Trophoblast cell (in vitro differentiated cells and primary cell): Measurements from ENCODE around the gene CBX4.

Experiments used
- DNase-seq, 2 donors: peaks; one replicate each; pipeline ENCODE4 v3.0.0-alpha.2; 2016
- H2AFZ ChIP-seq: 2 replicates; pipeline ENCODE4 v1.6.1; 2013; ENCODE audit warnings: low read length, moderate library complexity, mild to moderate bottlenecking; ENCODE audit not compliant: insufficient read depth, poor library complexity
- H2AK5ac ChIP-seq: 2 replicates; pipeline ENCODE4 v1.6.1; 2013; ENCODE audit warnings: mild to moderate bottlenecking, low read length
- H2BK120ac ChIP-seq: 2 replicates; pipeline ENCODE4 v1.6.1; 2013; ENCODE audit warnings: low read length, mild to moderate bottlenecking, moderate library complexity; ENCODE audit not compliant: insufficient read depth, poor library complexity
- H2BK12ac ChIP-seq: 2 replicates; pipeline ENCODE4 v1.6.1; 2013; ENCODE audit warnings: mild to moderate bottlenecking, low read length, moderate library complexity
- H2BK5ac ChIP-seq: 2 replicates; pipeline ENCODE4 v1.6.1; 2013; ENCODE audit warnings: low read length, low read depth, moderate library complexity, mild to moderate bottlenecking; ENCODE audit not compliant: poor library complexity
- H3K14ac ChIP-seq: 2 replicates; pipeline ENCODE4 v1.6.1; 2013; ENCODE audit warnings: mild to moderate bottlenecking, low read length
- H3K18ac ChIP-seq: 2 replicates; pipeline ENCODE4 v1.6.1; 2013; ENCODE audit warnings: mild to moderate bottlenecking, low read length
- H3K23ac ChIP-seq: 2 replicates; pipeline ENCODE4 v1.6.1; 2013; ENCODE audit warnings: low read length
- H3K27ac ChIP-seq: 2 replicates; pipeline ENCODE4 v1.5.1; 2013; ENCODE audit warnings: low read depth, mild to moderate bottlenecking, inconsistent platforms, low read length, moderate library complexity
- H3K27me3 ChIP-seq: 2 replicates; pipeline ENCODE4 v1.6.1; 2013; ENCODE audit warnings: inconsistent platforms, mild to moderate bottlenecking, low read length, moderate library complexity; ENCODE audit not compliant: insufficient read depth
- H3K36me3 ChIP-seq, 2 experiments: 1 replicate in 1 of 2; 2 replicates in 1 of 2; pipeline ENCODE4 v1.6.1; 2013; ENCODE audit warnings: low read length in 2 of 2, mild to moderate bottlenecking in 2 of 2, moderate library complexity in 1 of 2; ENCODE audit not compliant: insufficient read depth in 2 of 2, control insufficient read depth in 1 of 2
- H3K4ac ChIP-seq: 2 replicates; pipeline ENCODE4 v1.6.1; 2013; ENCODE audit warnings: low read depth, mild to moderate bottlenecking, low read length, moderate library complexity
- H3K4me1 ChIP-seq, 2 experiments: 1 replicate in 1 of 2; 2 replicates in 1 of 2; pipeline ENCODE4 v1.6.1; 2013; ENCODE audit warnings: low read length in 2 of 2, mild to moderate bottlenecking in 2 of 2, moderate library complexity in 1 of 2; ENCODE audit not compliant: insufficient read depth in 2 of 2, control insufficient read depth in 1 of 2
- H3K4me2 ChIP-seq: 2 replicates; pipeline ENCODE4 v1.6.1; 2013; ENCODE audit warnings: inconsistent platforms, mild to moderate bottlenecking, low read length, moderate library complexity
- H3K4me3 ChIP-seq: 2 replicates; pipeline ENCODE4 v1.5.1; 2013; ENCODE audit warnings: mild to moderate bottlenecking, low read depth, low read length, inconsistent platforms
- H3K79me1 ChIP-seq: one replicate; pipeline ENCODE4 v1.6.1; 2013; ENCODE audit warnings: low read length
- H3K79me2 ChIP-seq: 2 replicates; pipeline ENCODE4 v1.6.1; 2013; ENCODE audit warnings: low read length, mild to moderate bottlenecking; ENCODE audit not compliant: control insufficient read depth, insufficient read depth, poor library complexity
- H3K9ac ChIP-seq: 2 replicates; pipeline ENCODE4 v1.6.1; 2013; ENCODE audit warnings: mild to moderate bottlenecking, low read length
- H3K9me3 ChIP-seq: 2 replicates; pipeline ENCODE4 v1.6.1; 2013; ENCODE audit warnings: low read depth, mild to moderate bottlenecking, control low read depth, inconsistent platforms, low read length; ENCODE audit not compliant: insufficient read depth
- H4K12ac ChIP-seq: 2 replicates; pipeline ENCODE4 v1.6.1; 2013; ENCODE audit warnings: low read depth, mild to moderate bottlenecking, low read length, moderate library complexity
- H4K8ac ChIP-seq: 2 replicates; pipeline ENCODE4 v1.6.1; 2013; ENCODE audit warnings: low read depth, mild to moderate bottlenecking, low read length, moderate library complexity
- H4K91ac ChIP-seq: one replicate; pipeline ENCODE4 v1.6.1; 2013; ENCODE audit warnings: low read depth, mild to moderate bottlenecking, low read length, moderate library complexity
- WGBS: extraction: QIAGEN DNeasy Blood & Tissue Kit; methylation state at CpG from one replicate; pipeline ENCODE4 v1.1.7; 2013; ENCODE audit warnings: missing lambda C conversion rate; ENCODE audit not compliant: insufficient read length, insufficient coverage; ENCODE audit errors: extremely low coverage; 5-methylcytosine and 5-hydroxymethylcytosine counted together

The CBX4 gene

GRCh38 chr17:79843816-79844800, 4.9 kb upstream of the CBX4 start:
- Histone ChIP-seq H2BK120ac (peak overlapping the region; percentile 48), H3K18ac (peak overlapping the region; percentile 32), H3K9me3 (peaks cover 16% of the 10 kb centered on the region), H4K12ac (peak overlapping the region; percentile 89), H2BK12ac (peak overlapping the region; percentile 38), H3K79me2 (peaks cover 4% of the 10 kb centered on the region), H3K27me3 (peaks cover 59% of the 10 kb centered on the region), H3K27ac (no peak overlapping the region), H2AK5ac (no peak overlapping the region), H2BK5ac (no peak overlapping the region), H3K4me2 (peak overlapping the region; percentile 90), H3K36me3 (no peaks in the 10 kb centered on the region), H3K4me1 (peaks cover 23 to 26% of the 10 kb centered on the region in 2 experiments), H3K4ac (peak overlapping the region; percentile 16), H3K14ac (peak overlapping the region; percentile 53), H4K91ac (peak overlapping the region; percentile 50), H4K8ac (peak overlapping the region; percentile 74), H3K23ac (no peak overlapping the region), H2AFZ (peak overlapping the region; percentile 87), H3K4me3 (peak overlapping the region; percentile 65), H3K9ac (peak overlapping the region; percentile 59), H3K79me1 (peaks cover 5% of the 10 kb centered on the region)
- no CpG with 5 or more reads among the region's 89 CpGs for WGBS
- peak in 1 of 2 donors; percentile 59 for DNase-seq

- no peaks in the 10 kb centered on the region for H3K36me3 ChIP-seq
- peaks cover 5% of the 10 kb centered on the region for H3K79me1 ChIP-seq
- H3K14ac ChIP-seq = no peak overlapping the region
- no peak overlapping the region for H2AK5ac ChIP-seq
- DNase-seq = no peak
- peak overlapping the region; percentile 74 for H4K8ac ChIP-seq
- H3K9me3 ChIP-seq = peaks cover 11% of the 10 kb centered on the region
- H3K79me2 ChIP-seq = peaks cover 4% of the 10 kb centered on the region
- H4K91ac ChIP-seq = no peak overlapping the region
- no peak overlapping the region for H3K18ac ChIP-seq
- no peak overlapping the region for H3K9ac ChIP-seq
- H2BK12ac ChIP-seq = peak overlapping the region; percentile 38
- peaks cover 23 to 26% of the 10 kb centered on the region in 2 experiments for H3K4me1 ChIP-seq
- no peak overlapping the region for H3K4ac ChIP-seq
- no peak overlapping the region for H4K12ac ChIP-seq
- peak overlapping the region; percentile 90 for H3K4me2 ChIP-seq
- H3K27me3 ChIP-seq = peaks cover 59% of the 10 kb centered on the region
- H2BK5ac ChIP-seq = no peak overlapping the region
- no peak overlapping the region for H3K23ac ChIP-seq
- peak overlapping the region; percentile 78 for H2AFZ ChIP-seq
- H3K4me3 ChIP-seq = peak overlapping the region; percentile 50
- WGBS = no CpG with 5 or more reads among the region's 39 CpGs
- no peak overlapping the region for H2BK120ac ChIP-seq
- H3K27ac ChIP-seq = no peak overlapping the region
These were observed 4.2 kb upstream of the CBX4 start for GRCh38 chr17:79843474-79843815.

DNA sequence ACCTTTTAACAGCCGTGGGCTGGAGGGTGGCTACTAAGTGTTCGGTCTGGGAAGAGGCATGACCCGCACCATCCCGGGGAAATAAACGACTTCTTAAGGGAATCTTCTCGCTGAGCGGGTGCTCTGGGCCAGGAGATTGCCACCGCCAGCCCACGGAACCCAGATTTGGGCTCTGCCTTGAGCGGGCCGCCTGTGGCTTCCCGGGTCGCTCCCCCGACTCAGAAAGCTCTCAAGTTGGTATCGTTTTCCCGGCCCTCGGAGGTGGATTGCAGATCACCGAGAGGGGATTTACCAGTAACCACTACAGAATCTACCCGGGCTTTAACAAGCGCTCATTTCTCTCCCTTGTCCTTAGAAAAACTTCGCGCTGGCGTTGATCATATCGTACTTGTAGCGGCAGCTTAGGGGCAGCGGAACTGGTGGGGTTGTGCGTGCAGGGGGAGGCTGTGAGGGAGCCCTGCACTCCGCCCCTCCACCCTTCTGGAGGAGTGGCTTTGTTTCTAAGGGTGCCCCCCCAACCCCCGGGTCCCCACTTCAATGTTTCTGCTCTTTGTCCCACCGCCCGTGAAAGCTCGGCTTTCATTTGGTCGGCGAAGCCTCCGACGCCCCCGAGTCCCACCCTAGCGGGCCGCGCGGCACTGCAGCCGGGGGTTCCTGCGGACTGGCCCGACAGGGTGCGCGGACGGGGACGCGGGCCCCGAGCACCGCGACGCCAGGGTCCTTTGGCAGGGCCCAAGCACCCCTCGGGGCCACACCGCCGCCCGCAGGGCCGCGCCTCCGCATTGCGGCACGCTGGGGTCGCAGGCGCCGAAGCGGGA, 3.6 kb upstream of the CBX4 start:
- Histone ChIP-seq H2AK5ac (no peak overlapping the region), H3K18ac (no peak overlapping the region), H3K4me1 (peaks cover 26 to 30% of the 10 kb centered on the region in 2 experiments), H2BK120ac (no peak overlapping the region), H3K27me3 (peaks cover 59% of the 10 kb centered on the region), H3K27ac (no peak overlapping the region), H3K36me3 (no peaks in the 10 kb centered on the region), H2BK12ac (no peak overlapping the region), H3K9ac (no peak overlapping the region), H3K4me3 (no peak overlapping the region), H3K14ac (no peak overlapping the region), H4K12ac (no peak overlapping the region), H3K79me2 (peaks cover 4% of the 10 kb centered on the region), H3K79me1 (peaks cover 5% of the 10 kb centered on the region), H4K91ac (no peak overlapping the region), H3K4me2 (peak overlapping the region; percentile 90), H4K8ac (no peak overlapping the region), H3K9me3 (peaks cover 11% of the 10 kb centered on the region), H2BK5ac (no peak overlapping the region), H3K4ac (no peak overlapping the region), H2AFZ (peak overlapping the region; percentile 78), H3K23ac (no peak overlapping the region)
- DNase-seq = no peak
- no CpG with 5 or more reads among the region's 66 CpGs for WGBS

GRCh38 chr17:79842136-79842655, 3.0 kb upstream of the CBX4 start:
- no peak overlapping the region for H2BK120ac ChIP-seq
- H4K12ac ChIP-seq = no peak overlapping the region
- no peak overlapping the region for H3K18ac ChIP-seq
- no peak overlapping the region for H2AFZ ChIP-seq
- H3K9me3 ChIP-seq = peaks cover 11% of the 10 kb centered on the region
- H4K91ac ChIP-seq = no peak overlapping the region
- H2BK12ac ChIP-seq = no peak overlapping the region
- no peak overlapping the region for H3K4ac ChIP-seq
- peaks cover 5% of the 10 kb centered on the region for H3K79me1 ChIP-seq
- no peaks in the 10 kb centered on the region for H3K36me3 ChIP-seq
- H2BK5ac ChIP-seq = no peak overlapping the region
- H3K4me2 ChIP-seq = peak overlapping the region; percentile 15
- H3K27ac ChIP-seq = no peak overlapping the region
- H3K27me3 ChIP-seq = peaks cover 63% of the 10 kb centered on the region
- DNase-seq = no peak
- H3K23ac ChIP-seq = no peak overlapping the region
- peaks cover 4% of the 10 kb centered on the region for H3K79me2 ChIP-seq
- no CpG with 5 or more reads among the region's 20 CpGs for WGBS
- H3K4me1 ChIP-seq = peaks cover 33 to 37% of the 10 kb centered on the region in 2 experiments
- no peak overlapping the region for H2AK5ac ChIP-seq
- H3K14ac ChIP-seq = no peak overlapping the region
- no peak overlapping the region for H3K9ac ChIP-seq
- no peak overlapping the region for H4K8ac ChIP-seq
- H3K4me3 ChIP-seq = no peak overlapping the region
